GM18502 (cell line): Measurements from ENCODE around the gene YY1.
"Not testable (repeated sequence)": the region's sequence is repeated elsewhere in the genome, so short reads cannot be mapped to it uniquely, and the experiment has no call there.

ENCODE experiments used
- ATAC-seq: cut with Tn5 transposase; IDR thresholded peaks from one replicate; pipeline ENCODE4 v1.9.1; 2021; ENCODE audit warnings: mild to moderate bottlenecking; ENCODE audit not compliant: unreplicated experiment, poor library complexity

The YY1 gene

DNA sequence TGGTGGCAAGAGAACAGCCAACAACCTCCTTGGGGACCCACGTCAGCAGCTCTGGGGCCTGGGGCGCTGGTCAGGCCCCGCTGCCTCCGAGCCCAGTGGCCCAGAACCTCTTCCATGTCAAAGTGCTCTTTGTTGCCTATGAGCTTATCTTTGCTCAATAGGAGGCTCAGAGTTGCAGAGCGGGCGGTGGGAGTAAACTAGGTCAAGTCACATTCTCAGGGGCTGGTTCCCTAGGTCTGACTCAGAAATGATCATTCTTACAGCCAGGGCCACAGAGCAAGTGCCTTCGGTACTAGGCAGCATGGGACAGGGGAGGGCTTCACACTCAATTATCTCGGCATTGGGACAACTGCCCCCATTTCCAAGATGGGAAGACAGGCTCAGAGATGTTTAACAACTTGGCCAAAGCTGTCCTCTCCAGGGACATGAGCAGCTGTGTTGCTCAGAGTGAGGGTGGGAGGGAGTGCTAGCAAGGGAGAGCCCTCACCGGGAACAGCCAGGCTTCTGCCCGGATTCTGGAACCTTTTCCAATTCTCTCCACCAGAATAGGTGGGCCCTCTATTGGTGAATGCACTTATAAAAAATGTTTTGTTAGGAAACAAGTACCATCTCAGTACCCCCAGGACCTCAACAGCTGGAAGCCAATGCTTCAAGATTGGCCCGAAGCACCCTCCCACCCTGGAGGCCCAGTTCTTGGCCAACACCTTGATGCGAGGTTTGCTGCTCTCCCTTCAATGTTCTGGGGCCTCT, 55.4 kb downstream of the YY1 start:
- no peak for ATAC-seq

DNA sequence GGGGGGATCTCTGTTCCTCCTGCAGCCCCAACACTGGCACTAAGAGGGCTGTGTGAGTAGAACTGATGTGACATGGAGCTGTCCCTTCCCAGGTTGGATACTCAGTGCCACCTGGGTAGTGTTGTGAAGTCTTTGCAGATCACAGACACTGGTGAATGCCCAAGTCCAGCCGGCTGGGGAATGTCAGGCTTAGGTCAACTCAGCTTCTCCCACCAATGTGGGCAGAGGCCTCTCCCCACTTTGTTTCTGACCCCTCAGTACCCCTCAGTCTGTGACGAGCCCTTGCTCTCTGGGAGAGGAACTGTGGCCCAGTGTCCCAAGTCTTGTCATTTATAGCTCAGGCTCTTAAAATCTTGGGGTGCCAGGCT, 56.0 kb downstream of the YY1 start:
- ATAC-seq, result no peak

DNA sequence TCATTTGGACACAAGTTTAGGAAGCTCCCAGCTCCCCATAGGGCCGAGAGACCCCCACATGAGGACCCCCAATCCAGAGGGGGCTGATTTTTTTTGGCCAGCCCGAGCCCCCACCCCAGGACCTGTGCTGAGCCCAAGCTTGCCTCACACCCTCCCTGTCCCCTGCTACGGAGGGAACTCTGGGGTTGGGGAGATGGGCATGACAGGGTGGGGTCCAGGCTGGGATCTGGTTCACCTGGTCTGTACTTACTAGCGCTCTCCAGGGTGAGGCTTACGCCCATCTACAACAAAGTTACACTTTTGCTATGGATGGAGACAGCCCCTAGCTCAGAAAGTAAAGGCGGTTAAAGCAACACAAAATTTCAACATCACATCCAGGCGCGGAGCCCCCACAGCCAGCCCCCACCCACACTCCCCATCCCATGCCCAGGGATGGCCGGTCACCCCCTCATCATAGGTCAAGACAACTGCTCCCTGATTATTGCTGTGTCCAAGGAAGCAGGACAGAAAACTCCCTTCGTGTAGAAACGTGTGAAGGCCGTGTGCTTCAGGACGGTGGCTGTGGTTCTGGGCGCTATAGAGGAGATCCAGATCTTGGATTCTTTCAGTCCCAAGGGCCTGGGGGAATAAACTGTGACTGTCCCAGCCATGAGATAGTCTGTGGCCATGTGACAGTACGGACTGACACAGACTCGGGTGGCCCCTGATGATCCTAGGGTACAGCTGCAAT, 56.6 kb downstream of the YY1 start:
- ATAC-seq, result no peak

DNA sequence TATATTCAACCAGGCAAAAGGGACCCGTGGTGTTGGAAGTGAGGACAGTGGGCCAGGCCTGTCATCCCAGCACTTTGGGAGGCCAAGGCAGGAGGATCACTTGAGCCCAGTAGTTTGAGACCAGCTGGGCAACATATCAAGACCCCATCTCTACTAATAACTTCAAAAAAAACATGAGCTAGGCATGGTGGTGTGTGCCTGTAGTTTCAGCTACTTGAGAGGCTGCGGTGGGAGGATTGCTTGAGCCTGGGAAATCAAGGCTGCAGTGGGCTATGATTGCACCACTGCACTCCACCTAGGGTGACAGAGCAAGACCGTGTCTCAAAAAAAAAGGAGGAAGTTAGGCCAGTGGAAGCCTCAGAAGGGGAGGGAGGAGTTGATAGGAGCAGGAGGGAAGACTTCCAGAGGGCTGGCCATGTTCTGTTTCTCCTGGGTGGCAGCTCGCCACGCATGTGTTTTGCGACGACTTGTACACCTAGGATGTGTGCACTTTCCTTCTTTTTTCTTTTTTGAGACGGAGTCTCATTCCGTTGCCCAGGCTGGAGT, 57.2 kb downstream of the YY1 start:
- ATAC-seq, result no peak

DNA sequence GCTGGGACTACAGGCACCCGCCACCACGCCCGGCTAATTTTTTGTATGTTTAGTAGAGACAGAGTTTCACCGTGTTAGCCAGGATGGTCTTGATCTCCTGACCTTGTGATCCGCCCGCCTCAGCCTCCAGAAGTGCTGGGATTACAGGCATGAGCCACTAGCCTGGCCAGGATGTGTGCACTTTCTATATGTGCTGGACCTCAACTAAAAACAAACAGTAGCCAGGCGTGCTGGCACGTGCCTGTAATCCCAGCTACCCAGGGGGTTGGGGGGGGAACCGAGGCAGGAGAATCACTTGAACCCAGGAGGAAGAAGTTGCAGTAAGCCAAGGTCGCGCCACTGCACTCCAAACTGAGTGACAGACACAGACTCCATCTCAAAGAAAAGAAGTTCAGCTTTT, 57.8 kb downstream of the YY1 start:
- ATAC-seq, result not testable (repeated sequence)

DNA sequence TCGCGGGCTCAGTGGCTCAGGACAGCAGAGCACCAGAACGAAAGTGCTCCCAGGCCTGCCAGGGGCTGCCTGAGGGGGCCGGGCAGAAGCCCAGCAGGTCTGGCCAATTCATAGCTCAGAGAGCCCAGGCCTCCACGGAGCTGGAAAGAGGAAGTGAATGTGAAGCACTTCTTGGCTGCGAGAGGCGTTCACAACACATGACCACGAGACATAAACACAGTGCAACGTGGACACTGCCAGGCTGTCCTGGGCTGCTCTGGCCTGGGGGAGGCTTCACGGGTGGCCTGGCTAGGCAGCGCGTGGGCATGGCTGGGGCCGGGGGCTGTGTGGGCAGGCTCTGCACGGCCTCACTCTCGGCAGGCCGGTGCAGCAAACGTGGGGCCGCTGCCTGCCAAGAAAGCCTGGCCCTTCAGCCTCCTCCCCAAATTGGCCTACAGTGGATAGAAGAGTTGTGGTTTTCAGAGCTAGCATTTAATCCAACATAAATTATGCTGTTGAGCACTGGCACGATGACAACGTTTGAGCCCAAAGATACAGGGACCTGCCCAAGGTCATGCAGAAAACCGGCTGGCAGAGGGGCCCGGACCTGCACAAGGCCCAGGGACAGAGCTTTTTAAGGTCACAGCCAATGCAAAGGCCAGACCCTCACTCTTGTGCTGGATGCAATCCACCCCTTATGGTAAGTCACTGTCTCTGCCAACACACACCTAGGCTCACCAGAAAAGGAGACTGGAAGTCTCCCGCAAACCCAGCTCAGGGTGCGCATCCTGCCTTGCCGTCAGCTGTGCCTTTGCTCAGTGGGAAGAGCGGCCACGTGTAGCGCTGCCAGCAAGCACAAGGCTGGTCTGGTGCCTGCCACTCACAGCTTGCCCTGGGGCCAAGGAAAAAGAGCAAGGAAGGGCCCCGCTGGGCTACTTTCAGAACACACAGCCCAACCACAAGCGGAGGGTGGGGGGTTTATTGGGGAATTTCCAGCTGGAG, 58.7 kb downstream of the YY1 start:
- ATAC-seq, result peak; percentile 89

DNA sequence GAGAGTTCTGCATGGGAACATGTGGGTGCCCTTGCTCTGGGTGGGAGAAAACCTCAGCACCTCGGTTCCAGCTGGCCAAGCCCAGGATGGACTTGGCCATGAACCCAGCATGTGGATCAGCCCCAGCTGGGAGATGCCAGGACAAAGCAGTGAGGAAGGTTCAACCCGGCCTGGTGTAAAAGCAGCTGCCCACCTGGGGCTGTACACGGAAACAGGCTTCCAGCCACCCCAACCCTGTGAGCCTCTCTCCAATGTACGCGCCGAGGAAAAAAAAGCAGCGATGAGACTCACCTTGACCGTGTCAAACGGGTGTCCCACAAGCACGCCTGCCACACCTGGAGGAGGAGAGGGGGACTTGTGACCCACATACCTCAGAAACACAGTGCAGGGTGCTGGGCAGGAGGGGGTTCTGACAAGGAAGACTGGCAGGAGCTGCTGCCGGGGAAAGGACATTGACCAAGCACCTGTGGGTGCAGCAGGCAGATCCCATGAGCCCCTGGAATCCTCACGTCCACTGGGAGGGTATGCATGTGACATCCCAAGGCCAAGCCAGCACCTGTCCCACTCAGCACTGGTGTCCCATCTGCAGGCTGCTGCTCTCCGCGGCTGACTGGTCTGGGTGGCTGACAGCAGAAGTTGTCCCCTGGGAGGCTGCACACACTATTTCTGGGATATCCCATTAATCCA, 59.8 kb downstream of the YY1 start:
- ATAC-seq, result no peak

DNA sequence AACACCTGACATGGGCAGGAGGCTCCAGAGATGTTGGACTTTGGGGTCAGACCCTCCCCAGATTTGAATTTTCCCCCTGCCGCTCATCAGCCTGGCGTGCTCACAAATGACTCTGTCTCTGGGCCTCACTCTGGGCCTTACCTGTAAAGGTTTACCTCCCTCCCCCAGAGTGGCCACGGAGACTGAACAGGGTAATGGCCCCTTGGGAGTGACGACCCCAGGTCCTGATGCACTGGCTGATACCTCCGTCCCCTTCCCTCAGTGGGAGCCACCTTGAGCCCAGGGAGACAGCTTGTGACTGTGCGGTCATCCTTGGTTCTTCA, 60.3 kb downstream of the YY1 start:
- ATAC-seq, result no peak

DNA sequence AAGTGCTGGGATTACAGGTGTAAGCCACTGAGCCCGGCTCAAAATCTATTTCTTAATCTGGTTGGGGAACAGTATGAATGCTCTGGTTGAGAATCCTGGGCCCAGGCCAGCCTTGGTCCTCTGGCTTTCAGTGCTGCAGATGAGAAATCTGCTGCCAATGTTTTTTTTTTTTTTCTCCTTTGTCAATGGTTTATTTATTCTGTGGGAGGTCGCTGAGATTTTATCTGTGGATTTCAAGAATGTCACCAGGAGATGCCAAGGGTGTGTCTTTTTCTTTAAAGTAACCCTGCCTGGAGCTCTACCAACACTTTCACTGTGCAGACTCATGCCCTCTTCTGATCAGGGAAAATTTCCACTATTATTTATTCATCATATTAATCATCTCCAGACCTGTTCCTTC, 63.7 kb downstream of the YY1 start:
- no peak for ATAC-seq

DNA sequence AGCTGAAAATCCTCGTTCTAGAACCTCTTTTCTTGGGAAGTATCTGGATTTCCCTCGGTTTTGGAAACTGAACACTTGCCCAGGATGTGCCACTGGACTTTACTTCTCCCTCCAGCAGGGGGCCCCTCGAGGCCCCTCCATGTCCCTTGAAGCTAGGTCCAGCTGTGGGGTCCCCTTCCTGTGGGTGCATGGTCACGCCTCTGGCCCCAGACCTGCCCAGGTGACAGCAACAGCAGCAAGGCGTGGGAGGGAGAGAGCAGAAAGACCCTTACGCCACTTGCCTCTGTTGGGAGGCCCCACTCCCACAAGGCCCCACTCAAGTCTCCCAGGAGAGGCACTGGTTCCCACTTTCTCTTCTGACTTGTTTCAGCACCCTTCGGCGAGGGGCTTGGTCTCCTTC, 64.2 kb downstream of the YY1 start:
- ATAC-seq, result no peak

DNA sequence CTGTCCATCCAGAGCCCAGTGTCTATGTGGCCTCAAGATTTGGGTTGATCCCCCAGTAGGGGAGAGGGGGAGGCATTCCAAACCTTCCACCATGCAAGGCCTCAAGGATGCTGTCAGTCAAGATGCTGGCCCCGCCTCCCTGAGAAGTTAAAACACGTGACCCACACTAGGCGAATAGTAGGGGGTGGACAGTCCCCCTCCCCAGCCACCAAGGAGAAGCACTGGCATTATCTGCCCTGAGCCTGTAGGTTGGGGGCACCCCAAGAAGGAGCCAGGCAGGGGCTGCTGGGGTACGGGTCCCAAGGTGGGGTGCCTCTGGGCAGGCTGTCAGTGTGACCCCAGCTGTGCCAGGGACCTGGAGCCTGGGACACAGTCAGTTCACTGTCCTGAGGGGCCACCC, 65.0 kb downstream of the YY1 start:
- no peak for ATAC-seq

DNA sequence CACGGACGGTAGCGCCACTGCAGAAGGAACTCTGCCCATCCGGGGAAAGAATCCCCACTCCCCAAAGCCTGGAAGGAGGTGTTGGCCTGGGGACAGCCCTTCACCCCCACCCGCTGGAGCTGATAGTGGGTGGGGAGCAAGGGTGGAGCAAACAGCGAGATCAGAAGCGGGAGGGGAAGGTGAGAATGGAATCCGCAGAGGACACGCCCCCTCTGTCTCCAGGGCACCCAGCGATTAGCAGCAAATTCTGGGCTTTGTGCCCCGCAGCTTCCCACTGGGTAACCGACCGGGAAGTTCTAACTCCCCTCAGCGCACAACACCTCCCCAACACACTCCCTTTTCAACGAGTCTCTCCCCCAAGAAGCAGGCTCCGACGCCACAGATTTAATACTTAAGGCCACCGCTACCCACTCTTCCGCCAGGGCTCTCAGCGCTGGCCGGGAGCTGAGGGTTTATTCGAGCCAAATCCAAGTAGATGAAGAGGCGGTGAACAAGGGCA, 65.9 kb downstream of the YY1 start:
- ATAC-seq, result no peak

DNA sequence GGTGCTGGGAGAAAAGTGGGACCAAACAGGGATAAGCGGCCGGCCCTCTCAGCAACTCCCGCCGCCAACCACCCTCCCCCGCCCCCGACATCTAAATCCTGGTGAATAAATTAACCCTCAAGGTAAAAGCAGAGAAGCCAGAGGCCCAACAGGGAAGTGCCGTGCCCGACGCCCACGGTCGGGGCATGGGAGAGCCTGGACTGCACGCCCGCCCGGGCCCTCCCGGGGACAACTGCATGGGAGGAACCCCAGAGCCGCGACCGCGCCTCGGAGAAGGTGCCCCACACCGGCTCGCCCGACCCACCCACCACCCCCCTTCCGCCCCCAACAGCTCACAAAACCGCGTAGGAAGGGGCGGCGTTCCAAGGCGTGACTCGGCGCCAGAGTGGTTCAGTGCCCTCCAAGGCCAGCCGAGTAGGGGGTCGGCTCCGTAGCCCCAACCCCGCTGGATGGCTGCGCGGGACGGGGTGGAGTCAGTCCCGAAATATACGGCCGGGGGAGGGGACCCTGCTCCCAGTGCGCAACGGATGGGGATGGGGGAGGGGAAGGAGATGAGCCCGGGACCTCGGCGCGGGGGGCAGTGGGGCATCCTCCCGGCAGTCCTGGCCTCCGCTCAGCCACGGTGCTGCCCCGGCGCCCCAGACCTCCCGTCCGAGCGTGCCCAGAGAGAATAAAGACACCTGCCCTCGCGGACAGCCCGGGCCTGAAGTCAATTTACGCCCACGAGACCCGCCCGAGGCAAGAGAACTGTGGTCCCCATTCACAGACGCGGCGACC, 66.6 kb downstream of the YY1 start:
- ATAC-seq, result no peak

DNA sequence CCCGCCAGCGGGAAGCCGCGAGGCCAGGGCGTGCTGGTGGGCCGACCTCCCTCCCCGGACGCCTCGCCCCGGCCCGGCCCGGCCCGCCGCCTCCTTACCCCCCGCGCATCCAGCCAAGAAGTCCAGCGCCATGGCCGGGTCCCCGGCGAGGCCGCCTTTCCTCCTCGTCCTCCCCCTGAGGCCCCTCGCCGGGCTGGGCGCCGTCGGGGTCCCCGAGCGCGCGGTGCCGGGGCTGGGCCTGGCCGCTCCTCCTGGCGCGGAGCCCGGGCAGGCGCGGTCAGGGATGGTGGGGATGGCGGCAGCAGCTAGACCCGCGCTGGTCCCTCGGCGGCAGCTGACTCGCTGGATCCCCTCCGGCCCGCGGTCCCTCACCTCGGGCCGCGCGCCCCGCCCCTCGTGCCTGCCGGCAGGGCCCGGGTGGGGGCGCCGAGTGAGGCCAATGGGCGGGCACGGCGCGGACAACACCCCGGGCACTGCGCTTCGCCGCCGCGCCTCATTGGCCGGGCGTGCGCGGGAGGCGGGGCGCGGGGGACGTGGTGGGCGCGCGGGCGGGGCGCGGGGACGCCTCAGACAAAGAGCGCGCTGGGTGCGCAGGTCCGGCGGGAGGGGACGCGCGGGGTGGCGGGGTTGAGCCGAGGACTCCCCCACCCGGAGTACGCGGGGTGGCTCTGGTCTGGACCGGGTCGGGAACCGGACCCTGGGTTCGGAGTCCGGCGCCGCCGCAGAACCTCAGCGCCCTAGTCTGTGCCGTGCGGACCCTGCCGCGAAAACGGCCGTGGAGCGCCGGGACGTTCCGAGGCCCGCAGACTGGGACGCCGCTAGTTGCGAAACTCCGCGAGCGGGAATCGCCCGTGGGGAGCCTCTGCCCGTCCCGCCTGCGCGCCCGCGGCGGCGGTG, 67.4 kb downstream of the YY1 start, which contains the start of gene SLC25A29:
TSS of gene SLC25A29 (minus strand) at position 344 of the 897 bp plus-strand sequence. CDS start at position 132, 212 bp downstream.
- peak; percentile 91 for ATAC-seq

DNA sequence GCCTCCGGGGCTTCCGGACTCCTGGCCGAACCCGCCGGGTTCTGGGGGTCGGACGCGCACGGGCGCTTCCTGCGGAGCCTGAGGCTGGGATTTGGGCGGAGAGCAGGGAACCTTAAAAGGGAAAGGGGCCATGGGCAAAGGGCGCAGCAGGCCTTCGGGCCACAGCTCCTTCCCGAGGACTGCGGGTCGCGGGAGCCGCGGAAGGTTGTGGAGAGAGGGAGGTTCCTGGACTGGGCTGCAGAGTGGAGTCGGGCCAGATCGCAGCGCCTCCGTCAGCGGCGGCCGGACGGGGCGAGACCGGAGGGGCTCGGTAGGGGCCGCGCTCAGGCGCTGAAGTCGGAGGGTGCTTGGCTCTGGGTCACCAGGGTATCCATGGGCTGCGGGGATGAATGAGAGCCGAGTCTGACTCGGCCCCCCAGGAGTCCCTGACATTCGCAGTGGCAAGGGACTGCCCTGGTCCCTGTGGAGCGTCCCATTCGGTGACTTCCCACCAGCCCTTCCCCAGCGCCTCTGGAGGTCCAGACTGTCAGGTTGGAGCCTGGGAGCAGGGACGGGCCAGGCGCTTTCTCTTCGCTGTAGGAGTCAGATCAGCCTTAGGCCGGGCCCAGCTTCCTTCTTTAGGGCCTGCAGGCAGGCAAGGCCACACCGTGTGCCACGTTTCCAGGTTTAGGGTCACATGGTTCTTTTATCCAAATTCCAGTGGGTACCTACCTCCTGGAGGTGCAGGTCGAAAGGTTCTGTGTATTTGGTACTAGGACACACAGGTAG, 68.2 kb downstream of the YY1 start:
- peak; percentile 14 for ATAC-seq

DNA sequence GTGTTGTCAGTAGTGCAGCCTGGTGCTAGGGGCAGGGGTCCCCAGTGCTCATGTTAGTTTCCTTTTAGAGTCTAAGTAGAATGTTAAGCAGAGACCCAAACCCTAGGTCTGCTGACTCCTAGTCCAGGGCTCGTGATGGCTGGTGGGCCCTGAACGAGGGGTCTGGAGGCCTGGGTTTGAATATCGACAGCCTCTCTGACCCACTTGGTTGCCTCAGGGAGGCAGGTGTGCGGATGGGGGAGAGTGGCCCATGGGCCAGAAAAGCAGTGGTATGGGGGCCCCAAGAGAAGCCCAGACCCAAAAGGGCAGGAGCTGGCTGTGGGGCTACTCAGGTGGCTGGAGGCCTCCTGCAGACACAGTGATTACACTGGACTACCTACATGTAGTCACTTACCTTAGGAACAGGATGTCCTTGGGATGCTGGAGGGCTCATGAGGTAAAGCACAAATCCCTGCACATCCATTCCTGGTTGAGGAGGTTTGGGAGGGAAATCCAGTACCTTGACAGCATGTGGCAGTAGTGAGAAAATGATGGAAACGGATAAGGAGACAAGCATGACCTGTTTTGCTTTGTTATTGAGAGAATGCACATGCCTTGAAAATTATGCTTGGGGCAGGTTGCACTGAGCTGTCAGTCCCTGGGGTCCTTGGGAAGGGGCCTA, 69.0 kb downstream of the YY1 start:
- ATAC-seq, result no peak

DNA sequence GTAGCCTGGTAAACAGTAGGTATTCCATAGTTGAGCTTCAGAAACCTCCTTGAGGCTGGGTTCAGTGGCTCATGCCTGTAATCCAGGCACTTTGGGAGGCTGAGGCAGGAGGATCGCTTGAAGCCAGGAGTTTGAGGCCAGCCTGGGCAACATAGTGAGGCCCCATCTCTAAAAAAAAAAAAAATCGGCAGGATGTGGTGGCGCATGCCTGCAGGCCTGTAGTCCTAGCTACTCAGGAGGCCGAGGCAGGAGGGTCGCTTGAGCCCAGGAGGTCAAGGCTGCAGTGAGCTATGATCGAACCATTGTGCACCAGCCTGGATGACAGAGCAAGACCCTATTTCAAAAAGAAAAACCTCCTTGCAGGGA, 69.5 kb downstream of the YY1 start:
- ATAC-seq, result not testable (repeated sequence)
